Measurements from ENCODE around the gene DNAH8. TPM values are rescaled to one million over a fixed set of nuclear protein-coding genes. Genes with fewer than 3 reads are reported as not detected.

Gene DNAH8
- polyA plus RNA-seq, 1 of the 3 experiments (the other 2 are of a cell fraction), result not detected

GRCh38 chr6:38750968-38751615, 36.0 kb downstream of the DNAH8 start:
- H3F3A ChIP-seq (replicated peaks; ENCODE audit: insufficient read depth), result no peaks in the 10 kb centered on the region
- H3K9me2 ChIP-seq, result no peaks in the 10 kb centered on the region
- no peaks in the 10 kb centered on the region for H3K36me3 ChIP-seq (replicated peaks in 1 of 2; ENCODE audit: control insufficient read depth in 1 of 2, insufficient read depth in 2 of 2, low read length in 1 of 2)
- H3K4me3 ChIP-seq (ENCODE audit: low read depth in 2 of 2, low read length in 1 of 2), result no peak overlapping the region
- H3K9me3 ChIP-seq, result no peaks in the 10 kb centered on the region
- no peaks in the 10 kb centered on the region for H3K27me3 ChIP-seq (ENCODE audit: insufficient read depth)
- TF ChIP-seq SMC3 (IDR thresholded peaks at IDR 0.05; ENCODE audit: low read depth, low read length), result no peak
- no peak for TF ChIP-seq TCF12 (IDR thresholded peaks at IDR 0.05)
- no peak for TF ChIP-seq REST (IDR thresholded peaks at IDR 0.05; ENCODE audit: low read depth, low read length)
- TF ChIP-seq TAF1 (IDR thresholded peaks at IDR 0.05; ENCODE audit: borderline replicate concordance, low read depth, low read length), result no peak
- TF ChIP-seq PBX3 (IDR thresholded peaks at IDR 0.05), result no peak
- TF ChIP-seq FOXJ3 (CRISPR knock-in tag; IDR thresholded peaks at IDR 0.05), result no peak
- no peak for TF ChIP-seq MAX (IDR thresholded peaks at IDR 0.05; ENCODE audit: low read depth)
- TF ChIP-seq GATA2 (CRISPR knock-in tag; IDR thresholded peaks at IDR 0.05), result no peak
- TF ChIP-seq NRF1 (IDR thresholded peaks at IDR 0.05; ENCODE audit: low read depth, low read length), result no peak
- H3K4me2 ChIP-seq, result no peak overlapping the region
- WGBS (ENCODE audit: low lambda C conversion rate), result 36% methylated on average over 1 of the region's 1 CpG
- no peaks in the 10 kb centered on the region for H3K4me1 ChIP-seq (ENCODE audit: control insufficient read depth in 1 of 2, insufficient read depth in 2 of 2, low read depth in 1 of 2, low read length in 1 of 2)
- no peak overlapping the region for H3K9ac ChIP-seq
- no peak overlapping the region for H2AFZ ChIP-seq (ENCODE audit: low read depth)
- no peaks in the 10 kb centered on the region for H3K79me2 ChIP-seq (ENCODE audit: insufficient read depth)
- H4K20me1 ChIP-seq (ENCODE audit: insufficient read depth), result no peaks in the 10 kb centered on the region
- H3K27ac ChIP-seq (ENCODE audit: low read depth in 2 of 2, low read length in 1 of 2), result no peak overlapping the region
- no peak for DNase-seq
- ChIA-PET CTCF (interaction anchor here (1.5 kb wide), 1 partner anchor 13 kb away, joined by 3 read pairs; no protein-coding TSS in a partner anchor), POLR2A (no interaction called here)

- no peaks in the 10 kb centered on the region for H3K27me3 ChIP-seq (ENCODE audit: insufficient read depth)
- H4K20me1 ChIP-seq (ENCODE audit: insufficient read depth), result no peaks in the 10 kb centered on the region
- no peak overlapping the region for H3K27ac ChIP-seq (ENCODE audit: low read depth in 2 of 2, low read length in 1 of 2)
- H3K36me3 ChIP-seq (replicated peaks in 1 of 2; ENCODE audit: control insufficient read depth in 1 of 2, insufficient read depth in 2 of 2, low read length in 1 of 2), result no peaks in the 10 kb centered on the region
- no peaks in the 10 kb centered on the region for H3K79me2 ChIP-seq (ENCODE audit: insufficient read depth)
- ChIA-PET CTCF (interaction anchor here (1.0 kb wide), 2 partner anchors 24 to 58 kb away, joined by 3 to 4 read pairs; no protein-coding TSS in a partner anchor), POLR2A (no interaction called here)
- no peaks in the 10 kb centered on the region for H3K4me1 ChIP-seq (ENCODE audit: control insufficient read depth in 1 of 2, insufficient read depth in 2 of 2, low read depth in 1 of 2, low read length in 1 of 2)
- H3K9me3 ChIP-seq, result no peaks in the 10 kb centered on the region
- no peak overlapping the region for H3K4me2 ChIP-seq
- no peak overlapping the region for H3K4me3 ChIP-seq (ENCODE audit: low read depth in 2 of 2, low read length in 1 of 2)
- H3K9ac ChIP-seq, result no peak overlapping the region
- no peak overlapping the region for H2AFZ ChIP-seq (ENCODE audit: low read depth)
- no peaks in the 10 kb centered on the region for H3K9me2 ChIP-seq
- DNase-seq, result no peak
- no peaks in the 10 kb centered on the region for H3F3A ChIP-seq (replicated peaks; ENCODE audit: insufficient read depth)
- TF ChIP-seq RCOR1 (IDR thresholded peaks at IDR 0.05; ENCODE audit: low read length) (no peak), EZH2phosphoT487 (IDR thresholded peaks at IDR 0.05; ENCODE audit: borderline replicate concordance, low read depth) (no peak), CTCF (IDR thresholded peaks at IDR 0.05) (no peak), YY1 (IDR thresholded peaks at IDR 0.05; ENCODE audit: low read depth) (no peak), IRF3 (IDR thresholded peaks at IDR 0.05; ENCODE audit: low read depth, low read length) (no peak), CHD2 (IDR thresholded peaks at IDR 0.05; ENCODE audit: low read length, partially characterized antibody) (no peak), NRF1 (IDR thresholded peaks at IDR 0.05; ENCODE audit: low read depth, low read length) (no peak), RFX5 (IDR thresholded peaks at IDR 0.05; ENCODE audit: low read length) (no peak), MEF2A (IDR thresholded peaks at IDR 0.05; ENCODE audit: borderline replicate concordance, low read depth) (no peak), POLR2AphosphoS5 (IDR thresholded peaks at IDR 0.05; ENCODE audit: low read depth, low read length) (no peak), ELF1 (IDR thresholded peaks at IDR 0.05) (no peak), PBX3 (IDR thresholded peaks at IDR 0.05) (no peak)
Observed at GRCh38 chr6:38753707-38754106, 38.6 kb downstream of the DNAH8 start.
